ENCODE data around the gene COPS6.
A peak's percentile ranks its signal among the peaks of the same experiment; 100 is the strongest.

The COPS6 gene

DNA sequence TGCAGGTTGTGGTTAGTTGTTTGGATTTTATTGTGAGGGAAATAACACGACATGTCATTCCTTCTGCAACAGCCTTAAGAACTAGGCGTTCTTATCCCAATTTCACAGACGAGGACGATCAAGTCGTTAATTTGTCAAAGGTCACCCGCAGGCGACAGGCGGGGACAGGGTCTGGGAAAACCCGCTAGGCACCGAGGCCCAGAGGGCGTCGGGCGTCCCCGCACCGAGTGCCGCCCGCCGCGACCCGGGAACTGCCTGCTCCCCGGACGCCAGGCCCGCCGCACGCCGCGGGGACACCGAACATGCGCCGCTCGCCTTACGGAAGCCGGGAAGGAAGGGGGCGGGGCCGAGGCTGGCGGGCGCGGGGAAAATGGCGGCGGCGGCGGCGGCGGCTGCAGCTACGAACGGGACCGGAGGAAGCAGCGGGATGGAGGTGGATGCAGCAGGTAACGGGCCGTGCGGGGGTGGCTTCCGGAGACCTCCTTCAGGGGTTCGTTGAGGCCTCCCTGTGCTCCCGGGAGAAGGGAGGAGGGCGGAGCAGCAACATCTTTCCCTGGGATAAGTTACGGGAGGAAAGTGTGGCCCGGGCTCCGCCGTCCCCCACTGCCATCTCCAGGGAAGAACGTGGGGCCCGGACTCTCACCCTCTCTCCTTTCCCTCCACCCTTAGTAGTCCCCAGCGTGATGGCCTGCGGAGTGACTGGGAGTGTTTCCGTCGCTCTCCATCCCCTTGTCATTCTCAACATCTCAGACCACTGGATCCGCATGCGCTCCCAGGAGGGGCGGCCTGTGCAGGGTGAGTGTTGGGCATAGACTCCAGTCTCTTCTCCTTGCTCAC, at the start of gene COPS6:
TSS of gene COPS6 (plus strand) at position 349 of the 837 bp plus-strand sequence. CDS start at position 371, 22 bp downstream.
- DNase-seq, result peak; percentile 88

DNA sequence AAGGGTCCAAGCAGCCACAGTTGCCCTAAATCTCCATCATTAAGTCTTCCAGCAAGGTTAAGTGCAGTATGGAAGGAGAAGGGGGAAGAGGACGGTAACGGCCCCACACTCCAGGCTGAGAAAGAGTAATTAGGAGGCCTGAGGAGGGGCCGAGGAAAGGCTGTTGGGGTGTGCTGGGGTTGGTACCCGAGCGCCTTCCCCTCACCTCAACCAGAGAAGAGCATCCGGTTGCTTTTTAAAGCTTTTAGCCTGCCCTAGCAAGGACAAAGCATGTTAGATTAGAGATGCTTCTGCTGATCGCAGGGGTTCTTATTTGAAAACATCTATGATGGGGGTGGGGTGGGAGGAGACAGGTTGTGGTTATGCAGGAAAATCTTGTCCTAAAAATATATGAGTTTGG, 48.2 kb upstream of the COPS6 start:
- DNase-seq, result no peak

- peak; percentile 43 for DNase-seq
Measured at GRCh38 chr7:100044718-100045117, 44.1 kb upstream of the COPS6 start.

GRCh38 chr7:100048680-100049079, 40.1 kb upstream of the COPS6 start:
- DNase-seq, result no peak

DNA sequence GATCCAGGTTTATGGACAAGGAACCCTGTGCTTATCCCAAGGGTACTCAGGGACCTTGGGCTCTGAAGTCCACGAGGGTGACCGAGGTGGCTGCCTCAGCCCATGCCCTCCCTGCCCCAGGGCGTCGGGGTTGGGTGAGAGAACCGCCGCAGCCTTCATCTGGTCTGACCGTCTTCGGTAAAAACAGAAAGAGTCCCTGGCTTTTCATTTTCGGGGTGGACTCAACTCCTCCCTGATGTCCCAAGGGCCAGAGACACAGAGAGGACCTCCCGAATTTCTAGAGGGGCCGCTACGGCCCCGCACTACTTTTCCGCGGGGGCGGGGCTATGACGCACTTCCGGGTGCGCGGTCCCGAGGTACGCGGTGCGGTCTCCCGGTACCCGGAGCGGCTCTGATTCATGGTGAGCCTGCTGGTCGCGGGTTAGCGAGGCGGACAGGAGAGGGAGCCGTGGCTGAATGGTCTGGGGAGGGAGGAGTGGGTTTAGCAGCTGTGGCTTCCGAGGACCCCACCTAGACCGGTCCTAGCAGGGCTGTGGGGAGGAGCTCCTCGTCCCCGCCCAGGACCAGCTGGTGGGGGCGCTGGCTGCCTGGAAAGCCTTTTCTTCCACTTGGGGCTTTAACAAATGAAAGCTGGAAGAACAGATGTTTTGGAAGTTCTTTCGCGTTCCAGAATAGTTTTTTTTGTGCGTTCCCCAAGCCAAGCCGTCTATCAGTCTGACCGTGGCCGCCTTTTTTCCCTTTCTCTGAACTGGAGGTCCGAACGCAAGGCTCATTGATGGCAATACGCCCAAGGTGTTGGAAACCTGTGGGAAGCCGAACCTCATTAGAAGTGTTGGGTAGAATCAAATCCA, 39.1 kb upstream of the COPS6 start, which contains the start of gene ZSCAN21:
TSS of gene ZSCAN21 (plus strand) at position 334 of the 851 bp plus-strand sequence. CDS start 7,233 bp downstream, outside the sequence.
- peak; percentile 88 for DNase-seq

DNA sequence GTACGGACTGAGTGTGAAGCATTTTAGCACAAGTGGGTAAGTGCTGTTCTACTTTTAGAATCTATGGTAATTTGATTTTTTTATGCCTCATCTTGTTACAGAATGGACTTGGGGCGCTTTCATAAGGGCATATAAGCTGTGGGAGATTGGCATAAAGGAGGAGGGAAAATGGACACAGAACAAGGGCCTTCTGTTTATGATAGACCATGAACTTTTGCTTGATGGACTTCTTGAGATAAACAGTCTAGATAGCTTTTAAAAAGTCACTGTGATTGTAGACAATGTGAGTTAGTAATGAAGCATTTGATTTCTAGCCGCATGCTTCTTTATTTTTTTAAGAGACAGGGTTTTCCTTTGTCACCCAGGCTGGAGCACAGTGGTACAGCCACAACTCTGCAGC, 37.2 kb upstream of the COPS6 start:
- DNase-seq, result no peak

DNA sequence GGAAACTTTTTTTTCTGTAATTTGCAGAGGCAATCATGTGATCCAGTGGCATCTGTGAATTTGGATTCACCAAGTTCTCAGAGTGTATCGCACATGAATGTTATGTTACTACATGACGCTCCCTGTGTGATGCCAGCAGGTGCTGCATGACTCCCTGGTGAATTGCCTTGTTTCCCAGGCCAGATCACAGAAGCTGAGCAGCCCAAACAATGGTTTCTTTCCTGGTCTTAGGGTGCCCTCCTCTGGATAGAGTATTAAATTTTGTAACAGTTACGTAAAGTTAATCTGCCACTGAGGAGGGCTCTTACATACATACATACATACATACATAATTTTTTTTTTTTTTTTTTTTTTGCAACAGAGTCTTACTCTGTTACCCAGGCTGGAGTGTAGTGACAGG, 35.6 kb upstream of the COPS6 start:
- peak; percentile 63 for DNase-seq

DNA sequence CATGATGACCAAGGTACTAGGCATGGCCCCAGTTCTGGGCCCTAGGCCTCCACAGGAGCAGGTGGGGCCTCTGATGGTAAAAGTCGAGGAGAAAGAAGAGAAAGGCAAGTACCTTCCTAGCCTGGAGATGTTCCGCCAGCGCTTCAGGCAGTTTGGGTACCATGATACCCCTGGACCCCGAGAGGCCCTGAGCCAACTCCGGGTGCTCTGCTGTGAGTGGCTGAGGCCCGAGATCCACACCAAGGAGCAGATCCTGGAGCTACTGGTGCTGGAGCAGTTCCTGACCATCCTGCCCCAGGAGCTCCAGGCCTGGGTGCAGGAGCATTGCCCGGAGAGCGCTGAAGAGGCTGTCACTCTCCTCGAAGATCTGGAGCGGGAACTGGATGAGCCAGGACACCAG, 31.8 kb upstream of the COPS6 start:
- no peak for DNase-seq

GRCh38 chr7:100059251-100059739, 29.5 kb upstream of the COPS6 start:
- DNase-seq, result no peak

GRCh38 chr7:100061518-100062193, 27.1 kb upstream of the COPS6 start:
- no peak for DNase-seq

DNA sequence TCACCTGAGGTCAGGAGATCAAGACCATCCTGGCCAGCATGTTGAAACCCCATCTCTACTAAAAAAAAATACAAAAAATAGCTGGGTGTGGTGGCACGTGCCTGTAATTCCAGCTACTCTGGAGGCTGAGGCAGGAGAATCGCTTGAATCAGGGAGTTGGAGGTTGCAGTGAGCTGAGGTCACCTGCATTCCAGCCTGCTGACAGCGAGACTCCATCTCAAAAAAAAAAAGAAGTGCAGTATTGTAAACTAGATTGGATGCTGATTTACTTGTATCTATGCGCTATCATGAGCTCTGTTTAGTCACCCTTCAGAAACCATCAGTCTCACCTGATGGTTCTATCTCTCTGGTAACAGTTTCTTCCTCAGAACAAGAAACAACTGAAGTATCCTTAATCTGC, 25.4 kb upstream of the COPS6 start:
- no peak for DNase-seq

DNA sequence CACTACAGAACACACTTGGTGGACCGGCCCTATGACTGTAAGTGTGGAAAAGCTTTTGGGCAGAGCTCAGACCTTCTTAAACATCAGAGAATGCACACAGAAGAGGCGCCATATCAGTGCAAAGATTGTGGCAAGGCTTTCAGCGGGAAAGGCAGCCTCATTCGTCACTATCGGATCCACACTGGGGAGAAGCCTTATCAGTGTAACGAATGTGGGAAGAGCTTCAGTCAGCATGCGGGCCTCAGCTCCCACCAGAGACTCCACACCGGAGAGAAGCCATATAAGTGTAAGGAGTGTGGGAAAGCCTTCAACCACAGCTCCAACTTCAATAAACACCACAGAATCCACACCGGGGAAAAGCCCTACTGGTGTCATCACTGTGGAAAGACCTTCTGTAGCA, 24.6 kb upstream of the COPS6 start:
- no peak for DNase-seq

- DNase-seq, result no peak
Measured at GRCh38 chr7:100065452-100066186, 23.1 kb upstream of the COPS6 start.

GRCh38 chr7:100066953-100067352, 21.8 kb upstream of the COPS6 start:
- DNase-seq, result no peak

DNA sequence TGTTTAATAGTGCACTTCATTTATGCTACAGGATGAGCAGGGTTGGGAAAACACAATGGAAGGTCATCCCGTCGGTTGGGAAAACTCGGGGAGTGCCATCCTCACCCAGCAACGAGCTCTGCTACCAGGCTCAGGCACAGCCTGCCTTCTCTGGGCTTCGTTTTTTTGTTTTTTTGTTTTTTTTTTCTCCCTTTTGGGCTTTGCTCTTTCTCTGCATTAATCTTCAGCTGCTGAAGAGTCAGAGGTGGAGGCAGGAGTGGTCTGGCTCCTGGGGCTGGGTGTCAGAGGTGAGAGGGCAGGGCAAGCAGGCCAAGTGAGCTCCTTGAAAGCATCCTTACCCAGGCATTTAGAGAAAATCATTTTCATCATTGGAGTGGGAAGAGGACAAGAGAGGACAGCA, 18.8 kb upstream of the COPS6 start:
- no peak for DNase-seq

GRCh38 chr7:100071018-100071723, 17.6 kb upstream of the COPS6 start:
- DNase-seq, result no peak

GRCh38 chr7:100072462-100072861, 16.3 kb upstream of the COPS6 start:
- no peak for DNase-seq

- DNase-seq, result no peak
Measured at GRCh38 chr7:100074841-100075240, 13.9 kb upstream of the COPS6 start.

GRCh38 chr7:100075418-100075817, 13.4 kb upstream of the COPS6 start:
- DNase-seq, result no peak

- DNase-seq, result no peak
Measured at GRCh38 chr7:100077205-100077604, 11.6 kb upstream of the COPS6 start.

GRCh38 chr7:100079024-100079560, 9.7 kb upstream of the COPS6 start:
- DNase-seq, result no peak

Measured in suppressor macrophage treated with lipopolysaccharide for 4 hours (primary cell).